GM19463 (cell line): Measurements from ENCODE around the gene SMCO4.
A peak's percentile ranks its signal among the peaks of the same experiment; 100 is the strongest.

Experiments used
- ATAC-seq: cut with Tn5 transposase; IDR thresholded peaks from one replicate; pipeline ENCODE4 v1.9.1; 2021; ENCODE audit warnings: mild to moderate bottlenecking, moderate library complexity; ENCODE audit not compliant: unreplicated experiment

The SMCO4 gene

GRCh38 chr11:93560199-93560932 lies 17.2 kb upstream of the SMCO4 start:
- ATAC-seq: no peak

- ATAC-seq: no peak
These were observed 16.5 kb upstream of the SMCO4 start for GRCh38 chr11:93559681-93560080.

DNA sequence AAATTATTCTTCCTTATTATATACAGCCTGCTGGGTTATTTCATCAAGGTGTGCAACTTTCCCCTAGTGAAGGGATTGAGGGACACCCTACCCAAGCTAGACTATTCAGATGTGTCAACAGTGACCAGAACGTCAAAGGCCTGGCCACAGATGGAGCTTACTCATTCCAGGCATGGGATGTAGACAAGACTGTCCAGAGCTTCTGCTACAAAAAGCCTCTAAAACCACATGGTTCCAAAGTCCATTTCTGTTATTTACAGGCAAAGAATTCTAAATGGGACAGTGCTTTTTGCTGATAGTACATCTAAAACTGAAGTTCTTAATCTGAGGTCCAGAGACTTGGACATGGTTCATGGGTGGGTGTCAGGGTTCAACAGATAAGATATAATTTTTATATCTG lies 9.7 kb upstream of the SMCO4 start:
- ATAC-seq: no peak

DNA sequence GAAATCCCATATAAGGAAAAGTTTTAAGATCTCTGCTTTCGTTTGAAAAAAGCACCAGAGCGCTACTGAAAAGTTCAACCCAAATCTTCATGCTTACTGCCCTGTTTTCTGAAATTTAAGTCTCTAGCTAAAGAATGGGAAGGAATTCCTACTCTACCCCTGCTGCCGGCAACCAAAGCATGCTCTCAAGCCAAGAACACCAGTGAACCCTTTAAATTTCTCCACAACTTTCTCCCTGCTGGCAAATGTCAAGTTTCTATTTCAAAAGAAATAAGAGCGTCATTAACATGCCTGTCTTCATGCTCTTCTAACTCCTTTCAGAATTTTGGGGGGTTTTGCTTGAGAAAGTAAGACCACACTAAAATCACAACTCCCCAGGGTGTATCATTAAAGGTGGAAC lies 6.8 kb upstream of the SMCO4 start:
- no peak for ATAC-seq

DNA sequence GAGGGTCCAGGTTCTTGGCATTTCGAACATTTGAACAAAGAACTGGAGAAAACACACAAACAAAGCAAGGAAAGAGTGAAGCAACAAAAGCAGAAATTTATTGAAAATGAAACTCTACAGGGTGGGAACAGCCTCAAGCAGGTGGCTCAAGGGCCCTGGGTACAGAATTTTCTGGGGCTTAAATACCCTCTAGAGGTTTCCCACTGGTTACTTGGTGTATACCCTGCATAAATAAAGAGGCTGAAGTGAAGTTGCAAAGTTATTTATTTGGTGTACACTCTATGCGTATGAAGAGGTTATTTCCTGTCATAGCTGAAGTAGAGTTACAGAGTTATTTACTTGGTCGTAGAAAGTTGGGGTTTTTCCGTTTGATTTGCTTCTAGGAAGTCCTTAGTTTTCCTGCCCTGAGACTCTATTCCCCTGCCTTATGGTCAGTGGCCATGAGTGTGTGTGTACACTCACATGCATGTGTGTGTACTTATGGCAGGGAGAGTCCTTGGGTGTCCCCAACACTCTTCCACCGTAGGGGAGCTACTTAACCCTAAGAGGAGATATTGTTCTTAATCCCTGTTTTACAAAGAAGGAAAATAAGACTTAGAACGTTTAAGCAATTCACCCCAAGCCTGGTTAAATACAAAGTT lies 5.6 kb upstream of the SMCO4 start:
- ATAC-seq: no peak

- ATAC-seq: no peak
These were observed 4.6 kb upstream of the SMCO4 start for GRCh38 chr11:93547773-93548172.

DNA sequence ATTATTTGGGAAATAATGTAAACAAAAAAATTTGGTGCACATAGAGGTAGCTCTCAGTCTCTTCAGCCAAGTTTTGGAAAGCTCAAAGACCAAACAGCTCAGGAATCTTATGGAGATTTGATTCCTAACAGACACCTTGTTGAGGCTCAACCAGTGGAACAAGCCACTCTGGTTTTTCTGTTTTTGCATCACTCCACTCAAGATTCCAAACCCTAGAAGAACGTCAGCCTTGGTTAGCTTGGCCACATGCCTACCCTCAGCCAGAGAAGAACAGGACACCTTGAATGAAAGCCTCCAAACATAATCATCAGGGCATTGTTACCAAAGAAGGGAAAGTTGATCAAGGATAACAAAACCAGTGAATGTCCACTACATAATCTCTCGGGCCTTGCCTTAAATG lies 3.8 kb upstream of the SMCO4 start:
- no peak for ATAC-seq

DNA sequence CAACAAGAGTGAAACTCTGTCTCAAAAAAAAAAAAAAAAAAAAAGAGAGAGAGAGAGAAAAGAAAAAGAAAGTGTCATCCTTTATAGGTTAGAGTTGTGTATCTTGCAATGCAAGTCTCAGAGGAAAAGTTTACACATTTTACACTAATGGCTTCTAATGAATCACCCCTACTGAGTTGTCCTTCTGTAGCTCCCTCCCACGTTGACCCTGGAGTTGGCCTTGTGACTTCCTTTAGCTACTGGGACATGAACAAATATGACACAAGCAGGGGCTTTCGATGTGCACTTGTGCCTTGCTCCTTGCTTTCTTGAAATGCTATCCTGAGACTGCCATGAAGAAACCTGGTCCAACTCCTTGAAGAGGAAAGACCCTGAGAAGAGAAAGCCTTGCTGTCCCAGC lies 2.4 kb upstream of the SMCO4 start:
- ATAC-seq: no peak

DNA sequence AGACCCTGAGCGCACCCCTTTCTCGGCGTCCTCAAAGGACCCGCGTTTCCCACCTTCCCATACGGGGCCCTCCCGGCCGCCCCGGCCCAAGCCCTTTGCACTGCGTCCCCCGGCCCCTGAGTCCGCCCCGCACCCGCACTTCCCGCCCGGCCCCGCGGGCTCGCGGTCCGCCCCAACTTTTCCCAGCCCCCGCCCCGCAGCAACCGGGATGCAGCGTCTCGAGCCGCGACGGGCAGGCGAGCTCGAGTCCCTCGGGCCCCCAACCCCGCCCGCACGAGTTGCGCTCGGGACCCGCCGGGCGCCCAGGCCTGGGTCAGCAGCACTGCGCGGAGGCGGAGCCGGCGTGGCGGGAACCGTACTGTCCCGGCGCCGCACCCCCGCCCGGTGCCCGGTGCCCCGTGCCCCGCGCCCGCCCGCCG lies 371 bp downstream of the SMCO4 start:
- peak; percentile 34 for ATAC-seq

GRCh38 chr11:93541884-93542810 lies 1.0 kb downstream of the SMCO4 start:
- ATAC-seq: peak; percentile 47

DNA sequence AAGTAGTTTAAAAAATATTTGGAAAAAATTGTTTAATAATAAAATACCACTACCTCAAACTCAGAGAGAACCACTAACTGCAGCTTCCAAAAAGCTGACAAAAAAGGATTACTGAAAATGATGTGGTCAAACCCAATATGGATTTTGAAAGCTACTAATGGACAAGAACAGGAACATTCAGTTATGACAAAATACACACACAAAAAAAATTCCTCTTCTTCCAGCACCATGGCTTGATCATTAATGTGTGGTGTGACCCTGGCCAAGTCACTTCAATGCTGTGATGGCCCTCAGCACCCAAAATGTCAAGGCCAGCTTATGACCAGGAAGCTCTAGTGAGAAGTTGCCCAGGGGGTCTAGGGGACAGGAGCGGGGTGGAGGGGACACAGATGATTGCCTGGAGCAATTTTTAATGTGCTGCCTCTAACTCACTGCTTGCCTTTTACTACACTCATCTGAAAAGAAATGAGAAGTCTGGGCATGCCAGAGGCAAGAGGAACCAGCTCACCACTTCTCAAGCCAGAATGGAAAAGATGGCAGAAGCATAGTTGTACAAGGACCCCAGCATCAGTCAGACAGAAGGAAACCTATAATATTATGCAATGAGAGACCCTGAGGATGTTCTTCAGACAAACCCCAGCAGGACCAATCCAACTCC lies 2.2 kb downstream of the SMCO4 start:
- no peak for ATAC-seq

GRCh38 chr11:93540337-93540736 lies 2.9 kb downstream of the SMCO4 start:
- no peak for ATAC-seq

- no peak for ATAC-seq
These were observed 5.4 kb downstream of the SMCO4 start for GRCh38 chr11:93537767-93538261.

DNA sequence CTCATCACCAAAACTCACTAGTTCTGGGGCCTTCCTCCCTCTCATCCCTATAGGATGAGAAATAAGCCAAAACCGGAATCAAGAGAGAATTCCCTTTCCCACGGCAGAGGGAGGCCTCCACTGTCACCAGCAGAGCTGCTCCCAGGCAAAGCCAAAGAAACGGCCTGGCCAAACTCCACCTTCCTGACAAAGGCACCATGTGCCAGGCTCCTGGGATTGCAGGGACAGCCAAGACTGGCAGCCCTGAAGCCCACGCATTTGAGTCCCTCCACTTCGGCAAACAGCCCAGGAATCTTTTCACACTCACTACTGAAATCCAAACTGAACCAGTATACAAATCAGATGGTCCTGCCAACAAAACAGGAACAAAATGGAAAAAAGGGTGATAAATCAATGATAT lies 6.1 kb downstream of the SMCO4 start:
- ATAC-seq: no peak

DNA sequence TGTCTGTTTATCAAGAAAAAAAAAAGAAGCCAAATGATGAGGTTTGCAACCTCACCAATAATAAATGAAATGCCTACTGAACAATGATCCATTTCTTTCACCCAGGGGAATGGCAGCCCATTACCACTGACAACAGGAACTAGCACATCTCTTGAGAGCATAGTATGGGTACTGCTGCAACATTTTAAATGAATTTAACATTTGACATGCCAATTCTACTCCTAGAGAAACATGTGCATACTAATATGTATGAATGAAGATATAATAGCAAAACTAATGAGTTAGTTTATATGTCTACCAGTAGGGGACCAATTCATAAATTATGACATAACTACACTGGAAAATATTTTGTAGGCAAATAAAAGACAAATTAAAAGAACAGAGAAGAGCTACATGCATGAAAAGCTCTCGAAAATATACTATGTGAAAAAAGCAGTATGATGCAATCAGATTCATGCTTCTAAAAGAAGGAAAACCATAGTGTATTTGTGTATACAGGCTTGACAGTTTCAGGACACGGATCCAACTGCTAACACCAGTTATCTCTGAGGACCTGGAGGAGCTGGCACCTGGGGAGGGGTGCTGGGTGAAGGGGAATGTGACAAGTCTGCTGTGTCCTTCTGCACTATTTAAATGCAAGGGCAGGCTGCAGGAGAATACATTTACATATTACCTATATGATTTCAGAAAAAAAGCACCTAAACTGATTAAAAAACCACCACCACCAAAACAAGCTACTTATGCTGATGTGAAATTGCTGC lies 6.9 kb downstream of the SMCO4 start:
- no peak for ATAC-seq

DNA sequence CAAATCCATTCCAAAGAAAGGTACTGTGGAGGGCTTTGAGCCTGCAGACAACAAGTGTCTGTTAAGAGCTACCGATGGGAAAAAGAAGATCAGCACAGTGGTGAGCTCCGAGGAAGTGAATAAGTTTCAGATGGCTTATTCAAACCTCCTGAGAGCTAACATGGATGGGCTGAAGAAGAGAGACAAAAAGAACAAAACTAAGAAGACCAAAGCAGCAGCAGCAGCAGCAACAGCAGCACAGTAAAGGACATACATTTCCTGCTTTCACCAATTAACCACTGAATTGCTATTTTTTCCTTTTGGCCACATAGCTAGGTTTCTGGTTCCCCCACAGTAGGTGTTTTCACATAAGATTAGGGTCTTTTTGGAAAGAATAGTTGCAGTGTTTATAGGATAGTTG lies 7.6 kb downstream of the SMCO4 start:
- peak; percentile 50 for ATAC-seq

- no peak for ATAC-seq
These were observed 10.4 kb downstream of the SMCO4 start for GRCh38 chr11:93532806-93533205.

DNA sequence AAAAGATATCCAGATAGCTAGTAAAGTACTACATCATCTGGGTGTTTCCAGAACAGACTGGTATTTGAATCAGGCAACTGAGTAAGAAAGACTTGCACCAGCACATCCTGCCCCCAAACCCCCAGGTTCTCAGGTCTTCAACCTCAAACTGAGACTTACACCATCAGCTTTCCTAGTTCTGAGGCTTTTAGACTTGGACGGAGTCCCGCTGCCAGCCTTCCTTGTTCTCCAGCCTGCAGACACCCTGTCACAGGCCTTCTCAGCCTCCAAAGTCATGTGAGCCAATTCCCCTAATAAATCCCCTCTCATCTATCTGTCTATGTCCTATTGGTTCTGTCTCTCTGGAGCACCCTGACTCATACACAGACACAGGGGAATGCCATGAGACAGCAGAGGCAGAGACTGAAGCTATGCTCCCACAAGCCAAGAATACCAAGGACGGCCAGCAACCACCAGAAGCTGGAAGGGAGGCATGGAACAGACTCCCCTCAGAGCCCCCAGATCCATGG lies 10.9 kb downstream of the SMCO4 start:
- peak; percentile 39 for ATAC-seq

DNA sequence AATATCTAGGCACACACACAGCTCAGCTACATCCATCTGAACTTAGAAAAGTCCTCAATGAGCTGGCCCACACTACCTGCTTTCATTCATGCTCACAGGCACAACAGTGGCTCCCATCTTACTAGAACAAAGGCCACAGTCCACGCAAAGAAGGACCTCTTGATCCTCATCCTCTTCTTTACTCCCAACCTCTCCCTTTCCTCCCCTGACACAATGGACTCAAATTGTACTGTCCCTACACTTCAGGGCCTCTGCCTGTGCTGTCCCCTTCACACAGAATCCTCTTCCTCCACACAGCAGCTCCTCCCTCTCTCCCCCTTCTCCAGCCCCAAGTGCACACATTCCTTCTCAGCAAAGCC lies 12.7 kb downstream of the SMCO4 start:
- ATAC-seq: no peak
